Stomach (tissue), 4 donors: Measurements from ENCODE around the gene SCP2.

Experiments
- EP300 ChIP-seq: sonication (generic); formaldehyde crosslinking; IDR thresholded peaks from one replicate; pipeline ENCODE4 v1.6.1; 2017; ENCODE audit warnings: antibody characterized with exemption
- POLR2A ChIP-seq, 4 donors: fragments of 450-650 bp; IDR thresholded peaks; one replicate each; pipeline ENCODE4 v1.6.1; 2016; ENCODE audit warnings: antibody characterized with exemption in 4 of 4, control low read depth in 2 of 4, mild to moderate bottlenecking in 1 of 4, moderate library complexity in 1 of 4
- POLR2AphosphoS5 ChIP-seq, 3 donors: sonication (generic); formaldehyde crosslinking; IDR thresholded peaks; one replicate each; pipeline ENCODE4 v1.6.1; 2016; ENCODE audit warnings: antibody characterized with exemption in 3 of 3
- TF ChIP-seq, protein P1 (sequence below), 7 experiments: fragments of 450-650 bp in 4 of 7; fragments of 200-600 bp in 3 of 7; sonication (generic) in 3 of 7; IDR thresholded peaks; one replicate each; pipeline ENCODE4 v1.5.1; 2016 to 2019; ENCODE audit warnings: antibody characterized with exemption in 7 of 7, control low read depth in 2 of 7, mild to moderate bottlenecking in 1 of 7

DNA sequence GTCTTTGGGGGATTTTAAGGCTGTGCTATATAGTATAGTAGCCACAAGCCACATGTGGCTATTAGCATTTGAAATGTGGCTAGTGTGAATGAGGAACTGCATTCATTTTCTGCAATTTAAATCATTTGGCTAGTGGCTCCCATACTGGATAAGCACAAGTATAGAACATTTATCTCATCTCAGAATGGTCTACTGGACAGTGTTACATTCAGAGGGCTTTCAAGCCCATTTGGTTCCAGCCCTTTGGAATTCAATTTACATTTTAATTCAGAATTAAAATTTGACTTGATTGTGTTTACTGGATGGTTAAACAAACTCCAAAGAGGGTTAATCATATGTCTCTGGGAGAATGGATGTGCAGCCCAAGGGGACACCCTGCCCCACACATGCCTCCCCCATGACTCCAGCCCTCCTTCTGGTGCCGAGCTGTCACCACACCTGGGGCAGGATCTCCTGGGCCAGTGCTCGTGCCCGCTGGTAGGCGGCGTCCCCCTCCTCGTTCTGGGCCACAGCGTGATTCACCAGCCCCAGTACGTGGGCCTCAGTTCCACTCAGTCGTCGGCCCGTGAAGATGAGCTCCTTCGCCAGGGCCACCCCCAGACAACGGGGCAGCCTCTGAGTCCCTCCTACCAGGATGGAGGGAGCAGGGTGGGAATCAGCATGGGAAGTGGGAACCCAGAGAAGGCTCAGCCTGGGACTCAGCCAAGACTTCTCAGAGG lies 22.7 kb upstream of the SCP2 start:
- TF ChIP-seq, protein P1, sequence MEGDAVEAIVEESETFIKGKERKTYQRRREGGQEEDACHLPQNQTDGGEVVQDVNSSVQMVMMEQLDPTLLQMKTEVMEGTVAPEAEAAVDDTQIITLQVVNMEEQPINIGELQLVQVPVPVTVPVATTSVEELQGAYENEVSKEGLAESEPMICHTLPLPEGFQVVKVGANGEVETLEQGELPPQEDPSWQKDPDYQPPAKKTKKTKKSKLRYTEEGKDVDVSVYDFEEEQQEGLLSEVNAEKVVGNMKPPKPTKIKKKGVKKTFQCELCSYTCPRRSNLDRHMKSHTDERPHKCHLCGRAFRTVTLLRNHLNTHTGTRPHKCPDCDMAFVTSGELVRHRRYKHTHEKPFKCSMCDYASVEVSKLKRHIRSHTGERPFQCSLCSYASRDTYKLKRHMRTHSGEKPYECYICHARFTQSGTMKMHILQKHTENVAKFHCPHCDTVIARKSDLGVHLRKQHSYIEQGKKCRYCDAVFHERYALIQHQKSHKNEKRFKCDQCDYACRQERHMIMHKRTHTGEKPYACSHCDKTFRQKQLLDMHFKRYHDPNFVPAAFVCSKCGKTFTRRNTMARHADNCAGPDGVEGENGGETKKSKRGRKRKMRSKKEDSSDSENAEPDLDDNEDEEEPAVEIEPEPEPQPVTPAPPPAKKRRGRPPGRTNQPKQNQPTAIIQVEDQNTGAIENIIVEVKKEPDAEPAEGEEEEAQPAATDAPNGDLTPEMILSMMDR (IDR thresholded peaks at IDR 0.05) = no peak
- TF ChIP-seq POLR2A (IDR thresholded peaks at IDR 0.05) (no peak), EP300 (no peak), POLR2AphosphoS5 (IDR thresholded peaks at IDR 0.05) (no peak)
